ENCODE results near the gene HYAL1. TPM values are rescaled to one million over a fixed set of nuclear protein-coding genes. Genes with fewer than 3 reads are reported as not detected.

The HYAL1 gene
- total RNA-seq: 0.89 and 2.5 TPM in 2 replicates

DNA sequence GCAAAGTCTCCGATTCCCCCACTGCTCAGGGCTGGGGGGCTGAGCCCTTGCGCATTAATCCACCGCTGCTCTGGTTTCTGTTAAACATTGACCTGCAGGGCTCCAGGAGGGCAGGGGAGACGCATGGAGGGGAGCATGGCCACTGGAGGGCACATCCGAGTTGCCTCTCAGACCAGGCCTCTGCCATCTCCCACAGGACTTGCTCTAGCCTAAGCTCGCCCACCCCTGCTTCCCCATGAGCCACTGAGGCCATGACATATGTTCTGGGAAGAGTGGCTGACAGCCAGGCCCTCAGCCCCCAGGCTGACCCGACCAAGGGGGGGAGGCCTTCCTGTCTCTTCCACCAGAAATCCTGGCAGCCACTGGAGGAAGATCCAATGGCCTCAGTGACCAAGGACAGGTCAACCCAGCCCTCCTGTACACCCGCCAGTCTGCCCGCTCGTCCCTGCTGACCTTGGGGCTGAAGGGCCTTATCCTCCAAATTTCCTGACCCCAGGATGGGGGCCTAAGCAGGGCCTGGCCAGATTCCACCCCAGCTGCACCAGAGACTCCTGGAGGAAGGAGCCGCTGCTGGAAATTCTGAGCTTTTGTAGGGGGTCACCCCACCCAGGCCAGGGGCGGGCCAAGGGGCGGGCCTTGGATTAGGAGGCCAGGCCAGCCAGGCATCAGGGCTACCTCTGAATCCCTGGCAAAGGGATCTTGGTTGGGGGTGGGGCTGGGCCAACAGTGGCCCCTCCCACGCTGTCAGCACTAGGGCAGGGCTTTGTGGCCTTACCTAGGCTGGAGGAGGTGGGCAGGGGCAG is at the start of gene HYAL1:
TSS of gene HYAL1 (minus strand) at position 562 of the 803 bp plus-strand sequence. CDS start 618 bp downstream, outside the sequence.

DNA sequence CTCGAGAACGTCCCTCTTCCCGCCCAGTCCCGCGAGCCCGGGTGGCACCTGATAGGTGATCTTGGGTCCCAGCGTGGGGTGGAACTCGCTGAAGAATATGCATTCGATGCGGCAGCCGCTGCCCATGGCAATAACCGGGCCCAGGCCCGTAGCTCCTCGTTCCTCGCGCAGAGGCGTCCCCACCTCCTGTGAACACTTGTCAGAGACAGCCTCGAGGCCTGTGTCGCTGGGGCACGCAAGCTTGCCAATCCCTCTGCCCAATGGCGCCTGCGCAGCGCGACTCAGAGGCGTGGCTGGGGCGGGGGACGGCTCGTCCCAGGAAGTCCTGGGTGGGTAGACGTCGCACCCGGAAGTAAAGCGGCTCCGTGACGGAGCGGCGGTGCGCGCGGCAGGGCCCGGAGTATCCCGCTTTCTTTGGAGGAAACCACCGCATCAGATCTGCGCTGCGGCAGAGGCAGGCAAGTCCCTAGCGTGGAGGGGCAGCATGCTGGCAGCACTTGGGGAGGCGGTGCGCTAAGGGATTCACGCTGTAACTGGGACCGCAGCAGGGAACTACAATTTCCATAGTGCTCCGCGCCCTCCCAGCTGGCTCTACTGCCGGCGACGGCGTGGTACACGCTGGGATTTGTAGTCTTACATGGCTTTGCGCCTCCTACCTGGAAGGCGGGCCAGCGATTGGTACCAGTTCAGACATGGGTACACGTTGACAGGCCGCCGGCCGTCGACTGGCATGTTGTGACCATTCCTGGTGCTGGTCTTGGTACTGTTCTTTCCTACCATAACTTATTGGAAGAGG is 47.4 kb upstream of the HYAL1 start, which contains the start of the genes CYB561D2 and NPRL2:
TSS of gene CYB561D2 (plus strand) at position 336 of the 796 bp plus-strand sequence. CDS start 572 bp downstream, outside the sequence.
TSS of gene NPRL2 (minus strand) at position 249 of the 796 bp plus-strand sequence. CDS start at position 126, 123 bp downstream.

DNA sequence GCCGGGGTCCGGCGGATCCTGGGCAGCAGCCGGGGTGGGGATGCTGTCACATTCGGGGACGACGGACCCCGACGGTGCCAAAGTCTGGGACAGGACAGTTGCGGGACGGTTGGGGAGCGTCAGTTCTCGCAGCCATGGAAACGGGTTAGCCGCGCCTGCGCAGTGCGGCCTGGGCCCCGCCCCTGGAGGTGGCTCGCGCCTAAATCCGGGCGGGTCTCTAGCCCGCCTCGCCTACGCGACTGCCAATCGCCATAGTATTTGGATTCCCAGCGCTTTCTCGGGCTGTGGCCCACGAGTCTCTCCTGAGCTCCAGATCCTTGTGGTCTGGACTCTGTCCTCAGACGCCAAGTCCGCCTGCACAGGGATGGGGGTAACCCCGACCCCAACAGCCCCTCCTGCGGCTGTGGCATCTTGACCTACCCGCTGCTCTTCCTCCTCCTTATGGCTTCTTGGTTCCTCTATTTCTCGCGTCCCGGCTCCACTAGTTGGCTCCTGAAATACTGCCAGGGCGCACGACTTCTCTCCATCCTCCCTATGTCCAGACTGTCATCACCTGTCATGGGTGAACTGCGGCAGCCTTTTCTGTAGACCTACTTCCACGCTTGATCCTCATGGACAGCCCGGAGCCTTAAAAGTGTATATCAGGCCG is 42.3 kb upstream of the HYAL1 start, which contains the start of gene ZMYND10:
TSS of gene ZMYND10 (minus strand) at position 147 of the 649 bp plus-strand sequence. CDS start 153 bp downstream, outside the sequence.

GRCh38 chr3:50340448-50341329 is 37.3 kb upstream of the HYAL1 start, which contains the start of gene RASSF1:
Gene RASSF1, minus strand, starts transcription at chr3:50340836. Its CDS starts 31 bp downstream, at chr3:50340805.

GRCh38 chr3:50327943-50328691 is 24.7 kb upstream of the HYAL1 start, which contains the start of gene TUSC2:
Gene TUSC2, minus strand, starts transcription at chr3:50328223. Its CDS starts 124 bp downstream, at chr3:50328099.

GRCh38 chr3:50322386-50323091 is 19.2 kb upstream of the HYAL1 start, which contains the start of gene HYAL2:
Gene HYAL2, minus strand, starts transcription at chr3:50322745. Its CDS starts 2,256 bp downstream, at chr3:50320489.

GRCh38 chr3:50298836-50299637 is 4.3 kb downstream of the HYAL1 start, which contains the start of the genes HYAL3 and NAA80:
Gene HYAL3, minus strand, starts transcription at chr3:50299405. Its CDS starts 3,803 bp downstream, at chr3:50295602.
Gene NAA80, minus strand, starts transcription at chr3:50299405. Its CDS starts 1,942 bp downstream, at chr3:50297463.

DNA sequence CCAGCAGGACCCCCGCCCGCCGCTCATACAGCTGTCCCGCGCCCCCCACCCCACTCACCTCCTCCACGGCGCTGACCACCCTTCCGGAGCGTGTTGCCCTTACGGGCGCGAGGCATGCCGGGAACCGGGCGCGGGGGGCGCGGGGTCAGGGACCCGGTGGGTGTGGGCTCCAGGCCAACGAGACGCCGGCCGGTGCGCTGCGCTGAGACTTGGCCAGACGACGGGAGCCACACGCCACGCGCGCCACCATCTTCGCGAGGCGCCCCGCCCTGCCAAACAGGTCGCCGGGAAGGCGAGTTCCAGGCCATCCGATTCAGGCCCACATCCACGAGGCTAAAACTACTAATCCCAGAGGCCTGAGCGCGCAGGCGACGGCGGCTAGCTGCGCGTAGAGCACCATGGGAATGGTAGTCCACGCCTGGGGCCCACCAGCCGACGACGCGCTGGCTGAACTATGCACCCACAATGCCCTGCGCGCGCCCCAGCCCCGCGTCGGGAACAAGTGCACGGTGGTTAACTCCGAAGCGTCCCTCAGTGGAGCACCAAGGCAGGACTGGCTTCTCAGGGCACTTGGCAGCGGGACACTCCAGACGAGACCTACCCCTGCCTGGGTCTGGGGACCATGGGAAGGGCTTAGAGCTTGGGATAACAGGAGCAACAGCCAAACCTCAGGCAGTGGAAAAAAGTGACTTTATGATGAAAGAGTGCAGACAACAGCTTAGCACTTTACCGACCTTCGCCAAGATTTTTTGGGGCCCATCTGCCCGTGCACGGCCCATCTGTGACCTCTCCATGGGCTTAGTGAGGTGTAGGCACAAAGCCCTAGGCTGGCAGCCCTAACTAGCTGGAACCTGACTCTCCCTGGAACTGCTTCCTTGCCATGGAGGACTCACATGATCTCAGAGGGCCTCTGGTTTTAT is 11.0 kb downstream of the HYAL1 start, which contains the start of gene IFRD2:
TSS of gene IFRD2 (minus strand) at position 271 of the 920 bp plus-strand sequence. CDS start at position 116, 155 bp downstream.

GRCh38 chr3:50278880-50279224 is 24.5 kb downstream of the HYAL1 start, which contains the start of gene LSMEM2:
Gene LSMEM2, plus strand, starts transcription at chr3:50279087. Its CDS starts 27 bp downstream, at chr3:50279114.

DNA sequence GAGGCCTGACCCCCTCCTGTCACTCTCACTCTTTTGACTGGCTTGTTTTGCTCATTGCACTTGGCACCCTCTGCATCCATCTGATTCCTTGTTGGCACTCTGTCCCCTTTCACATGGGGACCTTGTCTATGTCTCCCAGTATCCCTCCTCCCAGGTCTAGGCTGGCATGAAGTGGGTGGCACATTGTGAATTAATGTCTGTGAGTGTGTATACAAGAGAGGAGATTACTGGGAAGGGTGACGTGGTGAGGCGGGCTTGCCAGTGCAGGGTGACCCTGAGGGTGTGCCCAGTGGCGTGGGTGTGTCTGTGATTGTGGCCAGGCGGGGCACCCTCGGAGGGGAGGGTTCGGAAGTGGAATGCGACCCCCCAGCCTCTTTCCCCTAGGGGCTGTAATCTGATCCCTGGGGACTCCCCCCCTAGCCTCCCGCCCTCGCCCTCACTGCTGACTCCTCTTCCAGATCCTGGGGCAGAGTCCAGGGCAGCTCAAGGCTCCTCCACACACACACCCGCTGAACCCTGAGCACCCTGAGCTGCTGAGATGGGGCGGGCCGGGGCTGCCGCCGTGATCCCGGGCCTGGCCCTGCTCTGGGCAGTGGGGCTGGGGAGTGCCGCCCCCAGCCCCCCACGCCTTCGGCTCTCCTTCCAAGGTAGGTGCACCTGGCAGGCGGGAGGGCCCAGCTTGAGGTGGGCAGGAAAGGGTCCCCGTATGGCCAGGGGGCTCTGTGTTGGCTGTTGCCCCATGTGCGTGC is 34.5 kb downstream of the HYAL1 start, which contains the start of gene SEMA3B:
TSS of gene SEMA3B (plus strand) at position 445 of the 749 bp plus-strand sequence. CDS start at position 539, 94 bp downstream.

Other genes with a start within 250 kb of the HYAL1 start
- 120 and 131 TPM in 2 replicates for gene RBM5, start 214.7 kb downstream of the HYAL1 start, total RNA-seq
- gene SEMA3F, start 148.2 kb downstream of the HYAL1 start, total RNA-seq: 18.6 and 31.0 TPM in 2 replicates
- not detected in 2 replicates for gene GNAT1, start 112.0 kb downstream of the HYAL1 start, total RNA-seq
- not detected in 2 replicates for gene SLC38A3, start 98.3 kb downstream of the HYAL1 start, total RNA-seq
- gene GNAI2, start 67.4 kb downstream of the HYAL1 start, total RNA-seq: 286 and 323 TPM in 2 replicates
- 17.2 and 25.6 TPM in 2 replicates for gene SEMA3B, start 34.4 kb downstream of the HYAL1 start, total RNA-seq
- gene LSMEM2, start 24.5 kb downstream of the HYAL1 start, total RNA-seq: not detected in 2 replicates
- 53.4 and 85.1 TPM in 2 replicates for gene IFRD2, start 11.1 kb downstream of the HYAL1 start, total RNA-seq
- 10.6 and 10.8 TPM in 2 replicates for gene HYAL3, start 4.2 kb downstream of the HYAL1 start, total RNA-seq
- 3.5 and 5.4 TPM in 2 replicates for gene NAA80, start 4.2 kb downstream of the HYAL1 start, total RNA-seq
- gene HYAL2, start 19.2 kb upstream of the HYAL1 start, total RNA-seq: 64.6 and 107 TPM in 2 replicates
- gene TUSC2, start 24.6 kb upstream of the HYAL1 start, total RNA-seq: 14.5 and 18.3 TPM in 2 replicates
- gene RASSF1, start 37.3 kb upstream of the HYAL1 start, total RNA-seq: 34.3 and 37.3 TPM in 2 replicates
- gene ZMYND10, start 42.2 kb upstream of the HYAL1 start, total RNA-seq: 0.91 and 1.1 TPM in 2 replicates
- gene NPRL2, start 47.2 kb upstream of the HYAL1 start, total RNA-seq: 18.4 and 20.1 TPM in 2 replicates
- 31.0 and 32.3 TPM in 2 replicates for gene CYB561D2, start 47.3 kb upstream of the HYAL1 start, total RNA-seq
- 53.0 and 54.7 TPM in 2 replicates for gene TMEM115, start 55.9 kb upstream of the HYAL1 start, total RNA-seq
- gene CACNA2D2, start 200.1 kb upstream of the HYAL1 start, total RNA-seq: 0.07 TPM in 2 replicates